H9 (cell line): ENCODE results near the gene IFT52. TPM values are rescaled to one million over a fixed set of nuclear protein-coding genes. Genes with fewer than 3 reads are reported as not detected.

Experiments
- DNase-seq: peaks from one replicate; pipeline ENCODE4 v3.0.0-alpha.2; 2017
- H2AFZ ChIP-seq: one replicate; pipeline ENCODE4 v1.6.1; 2013; ENCODE audit warnings: mild to moderate bottlenecking, low read length, control low read depth, moderate library complexity
- H2AK5ac ChIP-seq: 2 replicates; pipeline ENCODE4 v1.6.1; 2013; ENCODE audit warnings: low read length, control low read depth, mixed read lengths; ENCODE audit not compliant: insufficient read length
- H2BK120ac ChIP-seq: one replicate; pipeline ENCODE4 v1.6.1; 2013; ENCODE audit warnings: low read depth, mild to moderate bottlenecking, low read length, control low read depth, inconsistent platforms; ENCODE audit not compliant: poor library complexity, severe bottlenecking
- H2BK12ac ChIP-seq: 2 replicates; pipeline ENCODE4 v1.6.1; 2013; ENCODE audit warnings: low read length, control low read depth, mixed read lengths, low read depth; ENCODE audit not compliant: insufficient read length
- H2BK15ac ChIP-seq: 2 replicates; pipeline ENCODE4 v1.6.1; 2013; ENCODE audit warnings: low read depth, low read length, control low read depth
- H2BK20ac ChIP-seq: one replicate; pipeline ENCODE4 v1.6.1; 2013; ENCODE audit warnings: low read depth, mild to moderate bottlenecking, low read length, control low read depth, inconsistent platforms; ENCODE audit not compliant: poor library complexity, severe bottlenecking
- H2BK5ac ChIP-seq: 2 replicates; pipeline ENCODE4 v1.6.1; 2013; ENCODE audit warnings: low read length, control low read depth, mixed read lengths; ENCODE audit not compliant: insufficient read length
- H3K14ac ChIP-seq: 2 replicates; pipeline ENCODE4 v1.6.1; 2013; ENCODE audit warnings: low read length, control low read depth; ENCODE audit not compliant: insufficient read depth
- H3K18ac ChIP-seq: 2 replicates; pipeline ENCODE4 v1.6.1; 2013; ENCODE audit warnings: low read depth, mild to moderate bottlenecking, mixed read lengths, low read length, control low read depth; ENCODE audit not compliant: insufficient read length
- H3K23ac ChIP-seq: 2 replicates; pipeline ENCODE4 v1.6.1; 2013; ENCODE audit warnings: low read length, control low read depth, mixed read lengths, low read depth; ENCODE audit not compliant: insufficient read length
- H3K23me2 ChIP-seq: 2 replicates; pipeline ENCODE4 v1.6.1; 2013; ENCODE audit warnings: low read depth, mild to moderate bottlenecking, mixed read lengths, low read length, control low read depth; ENCODE audit not compliant: insufficient read length, poor library complexity, severe bottlenecking
- H3K27ac ChIP-seq: 2 replicates; pipeline ENCODE4 v1.5.1; 2013; ENCODE audit warnings: low read length, control low read depth, mixed read lengths, low read depth; ENCODE audit not compliant: insufficient read length
- H3K27me3 ChIP-seq: 2 replicates; pipeline ENCODE4 v1.6.1; 2013; ENCODE audit warnings: low read length, control low read depth, inconsistent platforms; ENCODE audit not compliant: insufficient read depth
- H3K4ac ChIP-seq: 2 replicates; pipeline ENCODE4 v1.6.1; 2013; ENCODE audit warnings: low read depth, mild to moderate bottlenecking, control low read depth, inconsistent platforms, low read length, moderate library complexity
- H3K4me1 ChIP-seq: 2 replicates; pipeline ENCODE4 v1.6.1; 2013; ENCODE audit warnings: low read length, control low read depth, inconsistent platforms; ENCODE audit not compliant: insufficient read depth
- H3K4me2 ChIP-seq: 2 replicates; pipeline ENCODE4 v1.6.1; 2013; ENCODE audit warnings: low read length, control low read depth, mixed read lengths; ENCODE audit not compliant: insufficient read length, insufficient read depth
- H3K56ac ChIP-seq: 2 replicates; pipeline ENCODE4 v1.6.1; 2013; ENCODE audit warnings: low read depth, mild to moderate bottlenecking, mixed read lengths, low read length, control low read depth; ENCODE audit not compliant: insufficient read length
- H3K79me1 ChIP-seq: 2 replicates; pipeline ENCODE4 v1.6.1; 2013; ENCODE audit warnings: low read depth, mild to moderate bottlenecking, moderate library complexity, low read length, control low read depth, inconsistent platforms; ENCODE audit not compliant: insufficient read depth, poor library complexity, severe bottlenecking
- H3K79me2 ChIP-seq: 2 replicates; pipeline ENCODE4 v1.6.1; 2013; ENCODE audit warnings: low read length, control low read depth, inconsistent platforms; ENCODE audit not compliant: insufficient read depth
- H3K9ac ChIP-seq: 2 replicates; pipeline ENCODE4 v1.6.1; 2013; ENCODE audit warnings: low read length, control low read depth, mixed read lengths; ENCODE audit not compliant: insufficient read length; ENCODE audit errors: extremely low read depth
- H3K9me3 ChIP-seq: one replicate; pipeline ENCODE4 v1.6.1; 2013; ENCODE audit warnings: low read depth, low read length, inconsistent platforms; ENCODE audit not compliant: control insufficient read depth
- H3T11ph ChIP-seq: one replicate; pipeline ENCODE4 v1.6.1; 2013; ENCODE audit warnings: mild to moderate bottlenecking, low read length, control low read depth, inconsistent platforms
- H4K20me1 ChIP-seq: one replicate; pipeline ENCODE4 v1.6.1; 2013; ENCODE audit not compliant: control insufficient read depth, insufficient read length, insufficient read depth
- H4K5ac ChIP-seq: 2 replicates; pipeline ENCODE4 v1.6.1; 2013; ENCODE audit warnings: low read depth, mild to moderate bottlenecking, mixed read lengths, low read length, control low read depth; ENCODE audit not compliant: insufficient read length
- H4K8ac ChIP-seq: replicated peaks from 2 replicates; pipeline ENCODE4 v1.6.1; 2013; ENCODE audit warnings: low read length, control low read depth, mixed read lengths, low read depth; ENCODE audit not compliant: insufficient read length
- H4K91ac ChIP-seq: 2 replicates; pipeline ENCODE4 v1.6.1; 2013; ENCODE audit warnings: low read depth, mild to moderate bottlenecking, moderate library complexity, mixed read lengths, low read length, control low read depth; ENCODE audit not compliant: insufficient read length
- H3K27ac Mint-ChIP-seq, 3 experiments: 2 replicates in 2 of 3; 3 replicates in 1 of 3; pipeline ENCODE4 v1.8.0; 2020 to 2021; ENCODE audit warnings: mixed read lengths in 3 of 3, mild to moderate bottlenecking in 1 of 3, moderate library complexity in 1 of 3
- H3K27me3 Mint-ChIP-seq: 2 replicates; pipeline ENCODE4 v1.8.0; 2021; ENCODE audit warnings: low read depth, mild to moderate bottlenecking, moderate library complexity, mixed read lengths
- H3K36me3 Mint-ChIP-seq, 3 experiments: 2 replicates in 2 of 3; 3 replicates in 1 of 3; pipeline ENCODE4 v1.8.0; 2020 to 2021; ENCODE audit warnings: low read depth in 3 of 3, mixed read lengths in 3 of 3; ENCODE audit not compliant: insufficient read depth in 1 of 3
- H3K4me1 Mint-ChIP-seq, 2 experiments: 2 replicates each; pipeline ENCODE4 v1.8.0; 2020; ENCODE audit warnings: mixed read lengths in 2 of 2
- H3K4me3 Mint-ChIP-seq, 2 experiments: 2 replicates in 1 of 2; 3 replicates in 1 of 2; pipeline ENCODE4 v1.8.0; 2020 to 2021; ENCODE audit warnings: mild to moderate bottlenecking in 2 of 2, mixed read lengths in 2 of 2, moderate library complexity in 1 of 2
- H3K9me3 Mint-ChIP-seq, 2 experiments: 2 replicates in 1 of 2; 3 replicates in 1 of 2; pipeline ENCODE4 v1.8.0; 2020; ENCODE audit warnings: mild to moderate bottlenecking in 2 of 2, mixed read lengths in 2 of 2, moderate library complexity in 1 of 2
- CTCF ChIP-seq: fragments of 200-600 bp; sonication (generic); conservative IDR thresholded peaks from 3 replicates; pipeline ENCODE4 v1.8.0; 2021; ENCODE audit warnings: antibody characterized with exemption, mild to moderate bottlenecking
- WGBS: extraction: QIAGEN DNeasy Blood & Tissue Kit; methylation state at CpG from one replicate; pipeline ENCODE4 v1.1.7; 2013; ENCODE audit warnings: missing lambda C conversion rate, low lambda C conversion rate, mixed read lengths; ENCODE audit not compliant: insufficient read length; ENCODE audit errors: extremely low coverage; 5-methylcytosine and 5-hydroxymethylcytosine counted together
- total RNA-seq: library from RNA; stranded (reverse); gene quantifications from 2 replicates; pipeline ENCODE4 v1.2.1, GENCODE V29; 2021

The IFT52 gene
- total RNA-seq, 1 experiment from 2014 or later = 44.5 TPM

- no peak overlapping the region for H3K56ac ChIP-seq
- Mint-ChIP-seq H3K4me3 (no peak overlapping the region), H3K4me1 (no peaks in the 10 kb centered on the region; a peak in 1 of 4 replicates), H3K36me3 (peaks cover 26 to 46% (median 43%) of the 10 kb centered on the region in 3 experiments), H3K27ac (no peak overlapping the region; a peak in 1 of 7 replicates), H3K27me3 (no peaks in the 10 kb centered on the region), H3K9me3 (peaks cover 10 to 14% of the 10 kb centered on the region in 2 experiments)
- no peak overlapping the region for H4K91ac ChIP-seq
- H3K79me2 ChIP-seq = no peaks in the 10 kb centered on the region
- no peaks in the 10 kb centered on the region for H3K23me2 ChIP-seq
- no peaks in the 10 kb centered on the region for H3K4me1 ChIP-seq
- no peak for TF ChIP-seq CTCF
- no peaks in the 10 kb centered on the region for H3K79me1 ChIP-seq
- H2BK120ac ChIP-seq = no peak overlapping the region
- H4K8ac ChIP-seq = no peak overlapping the region
- H2AK5ac ChIP-seq = no peak overlapping the region
- H3K23ac ChIP-seq = no peak overlapping the region
- H2BK15ac ChIP-seq = no peak overlapping the region
- no CpG with 5 or more reads among the region's 9 CpGs for WGBS
- no peak overlapping the region for H2BK20ac ChIP-seq
- no peak overlapping the region for H3T11ph ChIP-seq
- no peak overlapping the region for H2BK12ac ChIP-seq
- no peak overlapping the region for H3K4me2 ChIP-seq
- no peak for DNase-seq
- H4K20me1 ChIP-seq = no peaks in the 10 kb centered on the region
- no peak overlapping the region for H3K27ac ChIP-seq
- H3K27me3 ChIP-seq = no peaks in the 10 kb centered on the region
- H3K4ac ChIP-seq = no peak overlapping the region
- no peak overlapping the region for H3K9ac ChIP-seq
- no peaks in the 10 kb centered on the region for H3K9me3 ChIP-seq
- no peak overlapping the region for H4K5ac ChIP-seq
- H2BK5ac ChIP-seq = no peak overlapping the region
- no peak overlapping the region for H3K18ac ChIP-seq
- no peak overlapping the region for H3K14ac ChIP-seq
- H2AFZ ChIP-seq = no peak overlapping the region
Observed at GRCh38 chr20:43544501-43544900, 46.2 kb upstream of the IFT52 start.
